GM19099 (cell line): ENCODE measurements around the gene F2.

Experiments
- POLR2A ChIP-seq: IDR thresholded peaks from 3 replicates; pipeline ENCODE4 v1.6.1; 2011; ENCODE audit warnings: low read depth; ENCODE audit not compliant: insufficient read length; ENCODE audit errors: extremely low read depth

Gene F2

GRCh38 chr11:46697723-46698122 lies 21.3 kb upstream of the F2 start:
- no peak for TF ChIP-seq POLR2A

GRCh38 chr11:46698597-46698996 lies 20.4 kb upstream of the F2 start:
- no peak for TF ChIP-seq POLR2A

- peak; percentile 87 for TF ChIP-seq POLR2A
Measured at GRCh38 chr11:46700241-46701077, 18.6 kb upstream of the F2 start, which contains the start of the genes ARHGAP1 and ZNF408. TSS of gene ARHGAP1 (minus strand) at chr11:46700619. CDS start at chr11:46696107, 4,512 bp downstream. TSS of gene ZNF408 (plus strand) at chr11:46701031. CDS start at chr11:46701048, 17 bp downstream.

- TF ChIP-seq POLR2A, result peak; percentile 26
Measured at GRCh38 chr11:46701078-46701654, 17.8 kb upstream of the F2 start.

GRCh38 chr11:46705070-46705688 lies 13.8 kb upstream of the F2 start:
- no peak for TF ChIP-seq POLR2A

GRCh38 chr11:46706886-46707285 lies 12.1 kb upstream of the F2 start:
- no peak for TF ChIP-seq POLR2A

- no peak for TF ChIP-seq POLR2A
Measured at GRCh38 chr11:46710821-46711269, 8.2 kb upstream of the F2 start.

- no peak for TF ChIP-seq POLR2A
Measured at GRCh38 chr11:46711303-46711702, 7.7 kb upstream of the F2 start.

- no peak for TF ChIP-seq POLR2A
Measured at GRCh38 chr11:46712874-46713576, 6.0 kb upstream of the F2 start.

- no peak for TF ChIP-seq POLR2A
Measured at GRCh38 chr11:46718155-46719019, 626 bp upstream of the F2 start.

GRCh38 chr11:46719543-46720218 lies 668 bp downstream of the F2 start:
- no peak for TF ChIP-seq POLR2A

- TF ChIP-seq POLR2A, result no peak
Measured at GRCh38 chr11:46721286-46721685, 2.3 kb downstream of the F2 start.

GRCh38 chr11:46722566-46723358 lies 3.7 kb downstream of the F2 start:
- no peak for TF ChIP-seq POLR2A
